Ishikawa (cell line): ENCODE data around the gene RPS15.

ENCODE experiments used
- CEBPB ChIP-seq: IDR thresholded peaks from 2 replicates; pipeline ENCODE4 v1.6.1; 2012
- CREB1 ChIP-seq: IDR thresholded peaks from 2 replicates; pipeline ENCODE4 v1.6.1; 2012; ENCODE audit warnings: low read depth
- EGR1 ChIP-seq: IDR thresholded peaks from 2 replicates; pipeline ENCODE4 v1.6.1; 2012
- EP300 ChIP-seq: IDR thresholded peaks from 2 replicates; pipeline ENCODE4 v1.6.1; 2012; ENCODE audit warnings: borderline replicate concordance
- FOXM1 ChIP-seq: IDR thresholded peaks from 2 replicates; pipeline ENCODE4 v1.6.1; 2012; ENCODE audit warnings: low read depth, borderline replicate concordance
- MAX ChIP-seq: IDR thresholded peaks from 2 replicates; pipeline ENCODE4 v1.6.1; 2012
- RAD21 ChIP-seq: IDR thresholded peaks from 2 replicates; pipeline ENCODE4 v1.6.1; 2012; ENCODE audit warnings: low read depth
- REST ChIP-seq: IDR thresholded peaks from 2 replicates; pipeline ENCODE4 v1.6.1; 2012; ENCODE audit warnings: low read depth, mild to moderate bottlenecking
- TAF1 ChIP-seq: IDR thresholded peaks from 2 replicates; pipeline ENCODE4 v1.6.1; 2012; ENCODE audit warnings: low read depth, mild to moderate bottlenecking
- TEAD4 ChIP-seq: IDR thresholded peaks from 2 replicates; pipeline ENCODE4 v1.6.1; 2012
- USF1 ChIP-seq: IDR thresholded peaks from 2 replicates; pipeline ENCODE4 v1.6.1; 2012
- YY1 ChIP-seq: IDR thresholded peaks from 2 replicates; pipeline ENCODE4 v1.6.1; 2012; ENCODE audit warnings: low read depth

- no peak for TF ChIP-seq FOXM1
- no peak for TF ChIP-seq RAD21
- TF ChIP-seq TEAD4 = no peak
- no peak for TF ChIP-seq CEBPB
- no peak for TF ChIP-seq MAX
- TF ChIP-seq EGR1 = no peak
- no peak for TF ChIP-seq REST
- TF ChIP-seq EP300 = no peak
- no peak for TF ChIP-seq YY1
- no peak for TF ChIP-seq CREB1
- TF ChIP-seq TAF1 = no peak
- TF ChIP-seq USF1 = no peak
These were observed 14.6 kb upstream of the RPS15 start for GRCh38 chr19:1423436-1424191.
